ENCODE data around the gene CDKAL1. TPM values are rescaled to one million over a fixed set of nuclear protein-coding genes. Genes with fewer than 3 reads are reported as not detected.

CDKAL1 gene
- total and polyA plus RNA-seq, 2 of the 13 experiments (the other 11 are each of a cell fraction or from before 2014, with no cell fraction given): 9.5 to 27.7 TPM

- no TSS peak for BruUV-seq (replicated peaks)
- no peak overlapping the region for H3K27ac ChIP-seq (ENCODE audit: extremely low read length, insufficient read depth, low read length)
- H3K79me2 ChIP-seq (ENCODE audit: insufficient read depth, low read length): no peaks in the 10 kb centered on the region
Observed at GRCh38 chr6:21219856-21220255, 685.6 kb downstream of the CDKAL1 start.

More at GRCh38 chr6:21219856-21220255, 685.6 kb downstream of the CDKAL1 start:
- no peak overlapping the region for H3K9ac ChIP-seq (ENCODE audit: insufficient read depth, low read depth, low read length)
- H3K4me2 ChIP-seq (ENCODE audit: low read depth, low read length): no peak overlapping the region
- FAIRE-seq (no peak), DNase-seq (ENCODE audit: low spot score) (no peak), ATAC-seq (no peak)
- no peaks in the 10 kb centered on the region for H3K4me1 ChIP-seq (ENCODE audit: insufficient read depth, low read length)
- intact Hi-C loops (cut with micrococcal nuclease; ENCODE audit: unreplicated experiment) (no loop called here), in situ Hi-C loops (cut with HindIII; ENCODE audit: extremely low pct_ligation_motif_present, low pct_unique_long_range_greater_than_20kb) (no loop called here)
- no peaks in the 10 kb centered on the region for H3K9me3 ChIP-seq (ENCODE audit: low read length)
- no peaks in the 10 kb centered on the region for H4K20me1 ChIP-seq (ENCODE audit: insufficient read depth, low read length)
- ChIA-PET POLR2A (no interaction called here), CTCF (ENCODE audit: low intra/inter-chr PET ratio, low total read pairs) (no interaction called here)
- H3K36me3 ChIP-seq (replicated peaks in 1 of 2; ENCODE audit: control insufficient read depth in 1 of 2, insufficient read depth in 2 of 2, low read length in 2 of 2): no peaks in the 10 kb centered on the region
- WGBS (ENCODE audit: low lambda C conversion rate): 96% methylated on average over 7 of the region's 7 CpGs
- no peak overlapping the region for H2AFZ ChIP-seq (ENCODE audit: low read length)
- H3K27me3 ChIP-seq (ENCODE audit: control insufficient read depth in 1 of 2, insufficient read depth in 2 of 2, low read length in 2 of 2): no peaks in the 10 kb centered on the region
- no peak overlapping the region for H3K4me3 ChIP-seq (replicated peaks in 1 of 3; ENCODE audit: insufficient read depth in 1 of 3, low read depth in 2 of 3, low read length in 3 of 3)
- TF ChIP-seq ZNF781 (CRISPR knock-in tag; IDR thresholded peaks at IDR 0.05; ENCODE audit: borderline replicate concordance, not compliant biosample characterization) (no peak), ATF6 (CRISPR knock-in tag; conservative IDR thresholded peaks at IDR 0.05) (no peak), MBD4 (IDR thresholded peaks at IDR 0.05; ENCODE audit: borderline replicate concordance, low read length) (no peak), ATAD3A (CRISPR knock-in tag; IDR thresholded peaks at IDR 0.05) (no peak), MTA1 (CRISPR knock-in tag; IDR thresholded peaks at IDR 0.05; ENCODE audit: borderline replicate concordance) (no peak), ZNF451 (CRISPR knock-in tag; IDR thresholded peaks at IDR 0.05) (no peak), CHCHD3 (CRISPR knock-in tag; IDR thresholded peaks at IDR 0.05) (no peak)
